OCI-LY7 (cell line): ENCODE data around the gene ARHGAP6. TPM values are rescaled to one million over a fixed set of nuclear protein-coding genes. Genes with fewer than 3 reads are reported as not detected.

Experiments used
- BruUV-seq: library from RNA; stranded (reverse); fragments of 400-500 nt; replicated peaks from 2 replicates; lab custom pipeline; 2021; lab: Mats Ljungman, UMichigan
- CTCF ChIA-PET: fragments of 300-600 bp; sonication (Branson Sonifier 250); formaldehyde crosslinking; loops from one replicate; lab custom pipeline; 2022; ENCODE audit warnings: antibody characterized with exemption; ENCODE audit not compliant: unreplicated experiment; lab: Charles Lee
- POLR2A ChIA-PET: fragments of 300-600 bp; sonication (Branson Sonifier 250); formaldehyde crosslinking; loops from one replicate; lab custom pipeline; 2022; ENCODE audit warnings: antibody characterized with exemption; lab: Charles Lee
- DNase-seq: peaks from one replicate; pipeline ENCODE4 v3.0.0-alpha.2; 2015; ENCODE audit warnings: low spot score
- H2AFZ ChIP-seq: fragments of 200-600 bp; sonication (generic), shearing (Covaris generic); 2 replicates; pipeline ENCODE4 v1.6.1; 2014; ENCODE audit warnings: mild to moderate bottlenecking, antibody characterized with exemption, low read length, moderate library complexity
- H3K27ac ChIP-seq: fragments of 200-600 bp; sonication (generic); 2 replicates; pipeline ENCODE4 v1.5.1; 2014; ENCODE audit warnings: mixed run types, low read depth, mild to moderate bottlenecking, moderate library complexity, low read length, inconsistent platforms; ENCODE audit not compliant: poor library complexity, severe bottlenecking
- H3K36me3 ChIP-seq: fragments of 200-600 bp; sonication (generic); 2 replicates; pipeline ENCODE4 v1.6.1; 2014; ENCODE audit warnings: mild to moderate bottlenecking, antibody characterized with exemption, low read length, moderate library complexity, mixed read lengths; ENCODE audit not compliant: insufficient read depth
- H3K4me1 ChIP-seq: fragments of 200-600 bp; sonication (generic); 2 replicates; pipeline ENCODE4 v1.5.1; 2014; ENCODE audit warnings: mild to moderate bottlenecking, low read length; ENCODE audit not compliant: insufficient read depth, poor library complexity, severe bottlenecking
- H3K4me2 ChIP-seq: fragments of 200-600 bp; sonication (generic); 2 replicates; pipeline ENCODE4 v1.6.1; 2014; ENCODE audit warnings: mild to moderate bottlenecking, low read length
- H3K4me3 ChIP-seq: fragments of 200-600 bp; sonication (generic); 2 replicates; pipeline ENCODE4 v1.5.1; 2014; ENCODE audit warnings: mild to moderate bottlenecking, low read depth, low read length; ENCODE audit not compliant: poor library complexity, severe bottlenecking
- H3K79me2 ChIP-seq: fragments of 200-600 bp; sonication (generic); 2 replicates; pipeline ENCODE4 v1.6.1; 2016; ENCODE audit warnings: low read depth, mild to moderate bottlenecking, low read length, moderate library complexity, mixed read lengths; ENCODE audit not compliant: insufficient read depth
- H3K9me2 ChIP-seq: fragments of 200-600 bp; sonication (generic); 2 replicates; pipeline ENCODE4 v1.6.1; 2016; ENCODE audit warnings: mild to moderate bottlenecking, low read length, mixed read lengths; ENCODE audit not compliant: insufficient read depth
- H3K9me3 ChIP-seq: fragments of 200-600 bp; sonication (generic); 2 replicates; pipeline ENCODE4 v1.6.1; 2014; ENCODE audit warnings: mild to moderate bottlenecking, mixed run types, low read length, mixed read lengths
- H4K20me1 ChIP-seq: fragments of 200-600 bp; sonication (generic); 2 replicates; pipeline ENCODE4 v1.6.1; 2014; ENCODE audit warnings: mild to moderate bottlenecking, antibody characterized with exemption, low read length, moderate library complexity, mixed read lengths; ENCODE audit not compliant: insufficient read depth
- CTCF ChIP-seq: fragments of 200-600 bp; sonication (generic); conservative IDR thresholded peaks from 2 replicates; pipeline ENCODE4 v1.5.1; 2014; ENCODE audit warnings: mild to moderate bottlenecking, antibody characterized with exemption, low read length, moderate library complexity, mixed read lengths
- EZH2phosphoT487 ChIP-seq: fragments of 200-600 bp; sonication (generic); IDR thresholded peaks from 2 replicates; pipeline ENCODE4 v1.6.1; 2018; ENCODE audit warnings: low read depth, borderline replicate concordance, mild to moderate bottlenecking, mixed run types, antibody characterized with exemption, low read length, moderate library complexity, mixed read lengths
- intact Hi-C: fragments of 100-400 bp; cut with micrococcal nuclease; formaldehyde crosslinking; loops from one replicate; pipeline ENCODE4 v1.10.0; 2022; ENCODE audit not compliant: unreplicated experiment
- total RNA-seq, 2 experiments: library from RNA; depleted of rRNA in 1 of 2; stranded (reverse); fragments of >200 nt in 1 of 2; shearing (Covaris generic) in 1 of 2; gene quantifications; 2 replicates each; pipeline ENCODE4 v1.2.3, GENCODE V29; 2014 to 2022

The ARHGAP6 gene
- total RNA-seq, 2 experiments from 2014 or later, result not detected

- no peaks in the 10 kb centered on the region for H3K79me2 ChIP-seq
- H3K9me3 ChIP-seq, result no peaks in the 10 kb centered on the region
- TF ChIP-seq CTCF (no peak), EZH2phosphoT487 (no peak)
- H2AFZ ChIP-seq, result no peak overlapping the region
- DNase-seq, result no peak
- no TSS peak for BruUV-seq
- H4K20me1 ChIP-seq, result no peaks in the 10 kb centered on the region
- no peak overlapping the region for H3K4me3 ChIP-seq
- ChIA-PET POLR2A (interaction anchor here (0.6 kb wide), 1 partner anchor 25 kb away, joined by 5 read pairs; no protein-coding TSS in a partner anchor), CTCF (no interaction called here)
- no peak overlapping the region for H3K4me2 ChIP-seq
- no peaks in the 10 kb centered on the region for H3K36me3 ChIP-seq
- H3K9me2 ChIP-seq, result no peaks in the 10 kb centered on the region
- no peak overlapping the region for H3K27ac ChIP-seq
- intact Hi-C loops, result no loop called here
- H3K4me1 ChIP-seq, result no peaks in the 10 kb centered on the region
These were observed 444 bp upstream of the ARHGAP6 start for GRCh38 chrX:11666164-11666563.

- Histone ChIP-seq H2AFZ (no peak overlapping the region), H3K4me1 (no peaks in the 10 kb centered on the region), H3K9me2 (no peaks in the 10 kb centered on the region), H3K4me3 (no peak overlapping the region), H3K27ac (no peak overlapping the region), H3K36me3 (no peaks in the 10 kb centered on the region), H4K20me1 (no peaks in the 10 kb centered on the region), H3K4me2 (no peak overlapping the region), H3K9me3 (no peaks in the 10 kb centered on the region), H3K79me2 (no peaks in the 10 kb centered on the region)
- POLR2A ChIA-PET, result no interaction called here
- no peak for TF ChIP-seq EZH2phosphoT487
- DNase-seq, result no peak
- CTCF ChIA-PET, result no interaction called here
- no TSS peak for BruUV-seq
- intact Hi-C loops, result no loop called here
These were observed 1.2 kb downstream of the ARHGAP6 start for GRCh38 chrX:11664211-11665167.

GRCh38 chrX:11663875-11664210, 1.9 kb downstream of the ARHGAP6 start:
- intact Hi-C loops, result no loop called here
- no peaks in the 10 kb centered on the region for H4K20me1 ChIP-seq
- no TSS peak for BruUV-seq
- TF ChIP-seq CTCF, result no peak
- TF ChIP-seq EZH2phosphoT487, result no peak
- no peak overlapping the region for H2AFZ ChIP-seq
- H3K36me3 ChIP-seq, result no peaks in the 10 kb centered on the region
- CTCF ChIA-PET, result no interaction called here
- POLR2A ChIA-PET, result no interaction called here
- H3K4me2 ChIP-seq, result no peak overlapping the region
- H3K4me1 ChIP-seq, result no peaks in the 10 kb centered on the region
- H3K79me2 ChIP-seq, result no peaks in the 10 kb centered on the region
- DNase-seq, result no peak
- no peaks in the 10 kb centered on the region for H3K9me2 ChIP-seq
- no peaks in the 10 kb centered on the region for H3K9me3 ChIP-seq
- no peak overlapping the region for H3K27ac ChIP-seq
- H3K4me3 ChIP-seq, result no peak overlapping the region
